CMK (cell line): ENCODE measurements around the gene TTC28.

Experiments
- DNase-seq: peaks from one replicate; pipeline ENCODE4 v3.0.0-alpha.2; 2010; ENCODE audit warnings: low read depth

Gene TTC28

DNA sequence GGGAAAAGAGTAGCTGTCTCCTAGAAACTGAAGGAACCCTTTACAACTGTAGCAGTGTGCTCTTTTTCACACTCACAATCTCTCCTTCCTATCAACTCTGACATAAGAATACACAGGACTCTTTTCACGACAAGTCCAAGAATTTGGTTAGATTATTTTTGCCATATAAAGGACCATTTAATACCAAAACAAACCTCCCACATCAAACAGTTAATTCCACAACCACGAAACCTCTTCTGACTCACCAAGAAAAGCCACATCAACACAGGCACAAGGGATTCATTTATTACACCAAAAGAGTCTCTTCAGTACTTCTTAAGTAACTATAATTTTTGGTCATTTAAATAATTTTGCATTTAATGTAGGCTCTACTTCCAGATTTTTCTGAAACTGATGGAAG, 538.0 kb downstream of the TTC28 start:
- DNase-seq = no peak

DNA sequence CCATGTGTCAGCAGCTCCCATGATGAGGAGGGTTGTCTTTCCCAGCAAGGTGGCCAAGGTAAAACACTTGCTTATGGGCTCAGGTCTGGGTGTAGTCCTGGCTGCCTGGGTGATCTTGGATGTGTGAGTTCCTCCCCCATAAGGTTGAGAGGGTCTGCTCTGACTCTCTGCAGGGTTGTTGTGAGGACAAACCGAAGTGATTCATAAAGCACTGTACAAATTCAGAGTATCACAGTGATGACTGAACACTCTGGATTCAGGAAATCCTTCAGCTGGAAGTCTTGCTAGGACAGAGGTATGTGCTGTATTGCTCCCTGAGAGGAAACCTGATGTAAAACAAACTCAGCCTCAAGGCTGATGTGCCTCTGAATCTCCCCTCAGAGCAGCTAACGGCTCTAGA, 539.7 kb downstream of the TTC28 start:
- DNase-seq = no peak

DNA sequence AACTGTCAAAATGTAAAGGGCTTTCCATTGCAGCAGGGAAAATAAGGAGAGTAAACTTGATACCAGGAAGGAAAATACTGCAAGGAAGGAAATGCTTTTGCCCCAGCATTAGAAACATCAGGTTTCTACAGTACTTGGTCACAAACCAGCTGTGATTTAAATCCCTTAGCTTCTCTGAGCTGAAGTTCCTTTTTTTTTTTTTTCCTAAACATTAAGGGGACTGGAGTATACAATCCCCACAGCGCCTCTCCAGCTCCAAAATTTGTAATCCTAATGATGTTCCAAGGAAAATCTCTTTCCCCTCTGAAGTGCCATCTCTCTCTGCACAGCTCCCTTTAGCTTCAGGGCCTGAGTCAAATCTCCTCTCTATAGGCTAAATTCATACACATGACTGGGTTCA, 540.1 kb downstream of the TTC28 start:
- no peak for DNase-seq

DNA sequence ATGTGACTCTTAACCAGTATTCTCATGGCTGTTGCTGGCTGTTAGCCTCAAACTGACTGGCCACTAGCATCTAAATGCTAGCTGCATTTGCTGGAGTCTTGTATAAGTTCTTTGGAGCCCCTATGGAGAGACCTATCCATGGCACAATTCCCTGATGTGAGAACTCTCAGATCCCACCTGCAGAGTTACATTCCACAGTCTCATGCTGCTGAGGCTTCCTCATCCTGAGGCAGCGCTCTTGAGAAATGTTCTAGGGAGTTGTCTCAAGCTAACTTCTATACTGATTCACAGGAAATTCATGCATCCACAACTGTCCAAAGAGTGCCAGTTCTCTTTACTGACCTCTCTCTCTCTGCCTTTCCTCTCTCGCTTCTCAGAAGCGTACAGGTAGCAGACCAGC, 542.6 kb downstream of the TTC28 start:
- no peak for DNase-seq

DNA sequence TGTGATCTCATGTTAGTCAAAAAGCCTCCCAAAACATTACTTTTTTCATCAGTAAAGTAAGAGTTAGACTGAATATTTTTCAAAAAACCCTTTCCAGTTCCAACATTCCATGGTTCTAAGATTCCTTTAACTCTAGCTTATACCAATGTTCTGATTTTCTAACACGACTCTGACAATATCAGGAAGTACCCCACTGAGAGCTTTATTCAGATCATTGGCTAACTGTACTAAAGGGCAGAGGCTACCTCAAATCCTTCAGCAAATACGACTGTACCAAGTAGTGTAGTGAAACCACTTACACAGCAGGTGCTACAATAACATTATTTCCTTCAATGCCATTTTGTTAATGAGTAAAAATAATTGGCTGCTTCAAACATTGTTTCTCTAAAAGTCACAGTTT, 547.2 kb downstream of the TTC28 start:
- no peak for DNase-seq

DNA sequence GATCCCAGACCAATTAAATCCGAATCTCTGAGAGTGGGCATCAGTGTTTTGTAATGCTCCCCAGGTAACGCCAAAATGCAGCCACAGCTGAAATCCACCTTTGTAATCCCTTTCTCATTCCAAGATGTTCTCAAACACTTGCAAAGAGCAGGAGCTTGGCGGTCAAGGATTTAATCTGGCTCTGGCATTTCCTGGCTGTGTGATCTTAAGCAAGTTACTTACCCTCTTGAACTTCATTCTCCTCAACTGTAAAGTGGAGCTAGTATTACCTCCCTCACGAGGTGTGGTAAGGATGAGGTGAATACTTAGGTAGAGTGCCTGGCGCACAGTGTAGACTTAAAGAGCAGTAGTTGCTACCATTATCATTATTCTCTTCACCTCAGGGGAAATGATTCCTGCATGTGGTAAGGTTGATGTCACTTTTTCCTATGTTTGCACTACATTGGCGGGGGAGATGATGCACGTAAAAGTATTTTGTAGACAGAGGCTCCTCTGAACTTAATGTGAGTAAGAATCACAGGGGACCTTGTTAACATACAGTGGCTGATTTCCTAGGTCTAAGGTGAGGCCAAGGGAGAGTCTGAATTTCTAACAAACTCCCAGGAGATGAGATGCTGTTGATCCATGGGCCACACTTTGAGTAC, 550.2 kb downstream of the TTC28 start:
- DNase-seq = no peak

DNA sequence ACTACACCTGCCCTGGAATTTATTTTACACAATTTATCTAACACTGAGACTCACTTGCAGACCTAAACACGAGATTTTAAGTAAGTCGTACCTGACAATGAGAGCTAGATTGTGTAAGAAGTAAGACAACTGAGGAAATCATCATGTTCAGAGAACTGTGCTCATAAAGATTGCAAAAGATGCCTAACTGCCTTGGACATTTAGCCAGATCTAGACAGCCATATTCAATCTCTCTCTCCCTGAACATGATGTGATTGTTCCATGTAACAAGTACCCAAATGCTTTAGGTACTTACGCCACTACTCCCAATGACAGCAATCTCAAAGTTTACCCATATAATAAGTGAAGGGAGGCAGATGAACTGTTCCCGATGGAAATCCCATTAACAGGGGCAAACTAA, 550.8 kb downstream of the TTC28 start:
- no peak for DNase-seq

DNA sequence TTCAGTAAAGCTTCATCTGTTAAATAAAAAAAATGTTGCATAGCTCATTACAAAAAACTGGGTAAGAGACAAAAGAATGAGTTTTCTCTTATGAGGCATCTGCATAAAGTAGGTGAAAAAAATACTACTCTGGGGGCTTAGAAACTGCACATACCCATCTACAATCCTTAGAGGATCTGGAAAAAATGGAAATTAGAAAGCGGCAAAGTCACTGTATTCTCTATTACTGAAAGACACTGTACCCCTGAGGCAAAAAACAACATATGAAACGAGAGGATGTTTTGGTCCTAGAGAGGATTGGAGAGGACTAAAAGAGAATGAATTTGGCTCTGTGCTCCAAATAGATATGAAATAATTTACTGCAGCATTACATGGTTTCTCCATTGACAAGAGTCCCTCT, 553.8 kb downstream of the TTC28 start:
- no peak for DNase-seq

DNA sequence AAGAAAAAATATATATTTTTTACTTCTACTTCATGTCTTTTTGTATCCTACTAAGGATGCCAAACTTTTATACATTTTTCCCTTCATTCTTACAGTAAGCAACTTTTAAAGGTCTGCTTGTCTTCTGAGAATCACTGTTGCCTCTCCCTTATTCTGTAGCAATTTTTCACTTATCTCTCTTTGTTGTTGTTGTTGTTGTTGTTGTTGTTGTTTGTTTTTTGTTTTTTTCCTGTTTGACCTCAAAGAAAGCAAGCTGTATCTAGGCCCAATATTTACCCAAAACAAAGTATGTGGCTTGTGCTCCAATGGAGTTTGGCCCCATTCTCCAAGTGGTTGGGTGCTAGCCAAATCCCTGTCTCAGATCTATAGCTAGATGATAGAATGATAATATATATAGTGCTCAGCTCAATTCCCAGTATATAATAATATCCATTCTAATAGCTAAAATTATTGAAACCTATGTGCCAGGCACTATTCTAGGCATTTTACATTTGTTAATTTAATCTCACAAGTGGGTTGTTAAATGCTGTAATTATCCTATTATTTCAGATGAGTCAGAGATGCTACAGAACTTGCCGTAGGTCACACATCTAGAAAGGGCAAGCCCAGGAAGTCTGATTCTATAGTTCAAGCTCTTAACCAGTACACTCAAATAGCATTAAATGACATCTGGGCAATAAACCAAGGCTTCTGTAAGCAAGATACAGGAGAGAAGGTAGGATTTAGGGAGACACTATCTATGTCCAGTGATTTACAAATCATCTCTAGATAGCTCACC, 555.5 kb downstream of the TTC28 start:
- DNase-seq = no peak

DNA sequence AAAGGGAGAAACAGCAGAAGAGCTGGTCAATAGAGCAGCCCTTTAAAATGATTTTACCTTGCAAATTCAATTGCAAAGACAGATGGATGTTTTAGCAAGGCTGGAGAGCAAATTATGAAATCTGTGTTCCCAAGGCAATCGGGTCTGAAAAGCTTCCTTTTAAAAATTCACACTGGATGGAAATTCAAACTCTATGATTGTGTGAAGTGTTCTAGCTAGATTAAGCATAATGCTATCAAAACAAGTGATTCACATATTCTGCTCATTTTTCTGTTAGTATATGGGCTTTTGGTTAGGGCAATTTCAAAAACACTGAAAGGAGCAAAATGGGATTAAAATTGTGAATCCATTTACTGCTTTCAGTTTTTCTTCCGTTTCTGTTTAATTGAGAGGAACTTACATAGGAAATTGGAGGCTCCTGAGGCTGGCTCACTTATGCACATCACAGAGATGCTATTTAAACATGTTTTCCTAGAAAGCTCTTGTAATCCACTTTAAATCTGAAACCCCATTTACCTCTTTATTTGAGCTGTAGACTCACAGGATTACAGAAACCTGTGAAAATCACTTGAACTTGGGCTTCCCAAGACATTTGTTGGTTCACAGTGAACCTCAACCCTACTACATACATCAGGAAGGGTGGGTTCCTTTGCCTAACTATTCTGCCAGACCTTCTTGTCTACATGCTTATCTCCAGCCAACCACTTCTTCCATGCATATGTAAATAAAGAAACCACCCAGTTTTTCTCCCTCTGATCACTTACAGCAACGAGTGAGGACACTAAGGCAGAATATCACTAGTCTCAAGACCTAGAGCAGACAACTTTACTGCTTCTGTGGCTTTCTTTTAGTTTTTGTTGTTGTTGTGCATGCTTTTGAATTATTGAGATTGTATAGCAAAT, 558.7 kb downstream of the TTC28 start:
- DNase-seq = no peak

DNA sequence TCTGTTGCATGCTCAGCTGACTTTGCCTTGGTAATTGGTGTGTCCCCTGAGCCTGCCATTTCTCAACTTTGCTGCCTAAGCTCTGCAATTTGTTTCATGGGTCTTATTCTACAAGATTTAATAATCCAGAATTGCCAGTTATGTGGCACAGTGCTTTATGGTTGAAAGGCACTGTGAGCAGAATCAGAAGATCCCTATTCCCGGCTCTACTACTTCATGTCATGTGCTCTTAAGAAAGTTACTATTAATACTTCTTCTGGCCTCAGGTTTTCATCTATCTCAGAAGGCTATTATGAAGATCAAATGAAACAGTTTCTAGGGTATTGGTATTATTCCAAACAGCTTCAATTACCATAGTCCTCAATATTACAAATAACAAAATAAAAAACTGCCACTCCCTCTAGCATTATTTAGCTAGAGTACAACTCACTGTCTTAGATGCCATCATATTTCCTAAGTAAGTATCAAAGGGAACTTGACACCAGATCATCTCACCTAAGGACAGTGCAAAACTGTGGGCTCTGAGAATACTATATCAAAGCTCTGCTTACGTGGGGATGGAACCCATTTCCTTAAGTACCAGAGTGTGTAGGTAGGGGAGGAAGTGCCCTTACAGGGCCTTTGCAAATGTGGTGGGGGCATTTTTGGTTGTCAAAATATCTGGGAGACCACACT, 560.5 kb downstream of the TTC28 start:
- no peak for DNase-seq

DNA sequence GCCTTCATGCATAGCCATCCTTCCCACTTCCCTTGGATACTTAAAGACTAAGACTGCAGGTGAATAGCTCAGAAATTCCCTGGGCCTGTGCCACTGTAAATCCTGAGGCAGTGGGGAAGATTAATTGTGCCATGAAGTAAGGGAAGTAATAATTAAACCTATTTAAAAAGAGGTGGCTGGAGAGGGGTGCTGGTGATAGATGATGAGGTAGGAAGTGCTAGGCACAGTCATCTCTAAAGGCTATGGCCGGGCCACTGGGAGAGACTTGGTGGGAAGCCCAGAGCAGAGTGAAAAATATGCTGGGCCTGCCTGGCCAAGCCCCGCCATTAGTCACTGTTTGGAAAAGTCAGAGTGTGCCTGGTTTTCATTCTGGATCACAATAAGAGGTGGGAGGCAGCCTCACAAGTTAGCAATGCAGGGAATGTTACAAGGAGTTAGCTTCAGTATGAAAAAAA, 563.4 kb downstream of the TTC28 start:
- DNase-seq = no peak

DNA sequence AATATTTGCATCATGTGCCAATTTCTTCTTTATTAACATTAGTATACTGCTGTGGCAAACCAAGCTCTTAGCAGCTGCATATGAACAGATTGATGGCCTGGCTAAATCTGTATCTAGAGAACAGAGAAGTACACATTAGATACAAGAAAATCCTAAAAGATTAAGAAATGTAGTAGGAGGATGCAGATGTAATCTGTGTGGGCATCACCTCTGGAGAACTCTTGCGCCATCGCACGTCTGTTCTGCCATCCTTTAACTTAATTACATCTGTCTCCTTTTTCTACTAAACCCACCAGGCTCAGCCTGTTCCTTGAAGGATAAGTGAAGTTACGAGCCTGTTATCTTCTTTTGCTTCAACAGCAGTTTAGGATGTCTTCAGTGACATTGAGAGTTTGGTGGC, 564.2 kb downstream of the TTC28 start:
- DNase-seq = no peak

DNA sequence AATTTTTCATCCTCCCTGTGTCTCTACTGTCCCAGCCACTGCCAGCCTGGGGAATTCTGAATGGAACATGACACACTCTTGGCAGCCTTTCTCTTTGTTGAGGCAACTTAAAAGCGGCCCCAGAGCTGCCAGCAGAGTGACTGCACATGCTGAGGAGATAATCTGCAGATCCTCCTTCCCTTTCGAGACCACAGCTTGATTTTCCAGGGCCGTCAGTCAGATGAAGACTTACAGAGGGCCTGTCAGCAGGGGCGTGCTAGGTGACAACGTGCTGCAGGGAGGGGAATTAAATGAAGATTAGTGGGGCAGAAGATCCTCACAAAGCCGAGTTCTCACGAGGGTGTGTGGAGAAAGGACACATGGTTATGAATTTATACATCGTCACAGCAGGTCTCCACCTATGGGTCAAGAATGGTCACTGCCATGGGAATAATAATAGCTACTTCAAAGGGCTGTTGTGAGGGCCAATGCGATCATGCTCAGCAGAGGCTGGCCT, 567.0 kb downstream of the TTC28 start:
- DNase-seq = no peak

DNA sequence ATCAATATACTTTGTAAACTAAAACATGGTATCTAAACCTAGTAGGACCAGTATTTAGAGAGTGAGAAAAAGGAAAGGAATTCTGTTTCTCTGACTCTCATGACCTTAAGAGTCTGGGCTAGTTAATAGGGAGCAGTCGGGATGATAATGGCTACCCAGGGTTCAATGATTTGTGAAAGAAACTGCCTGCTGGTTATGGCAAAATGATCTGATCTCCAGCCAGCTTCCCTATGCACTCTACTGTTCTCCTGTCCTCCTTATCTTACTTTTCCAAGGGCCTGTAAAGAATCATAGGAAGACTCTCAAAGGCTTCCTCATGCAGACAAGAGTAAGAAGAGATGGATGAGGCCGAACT, 567.5 kb downstream of the TTC28 start:
- no peak for DNase-seq

DNA sequence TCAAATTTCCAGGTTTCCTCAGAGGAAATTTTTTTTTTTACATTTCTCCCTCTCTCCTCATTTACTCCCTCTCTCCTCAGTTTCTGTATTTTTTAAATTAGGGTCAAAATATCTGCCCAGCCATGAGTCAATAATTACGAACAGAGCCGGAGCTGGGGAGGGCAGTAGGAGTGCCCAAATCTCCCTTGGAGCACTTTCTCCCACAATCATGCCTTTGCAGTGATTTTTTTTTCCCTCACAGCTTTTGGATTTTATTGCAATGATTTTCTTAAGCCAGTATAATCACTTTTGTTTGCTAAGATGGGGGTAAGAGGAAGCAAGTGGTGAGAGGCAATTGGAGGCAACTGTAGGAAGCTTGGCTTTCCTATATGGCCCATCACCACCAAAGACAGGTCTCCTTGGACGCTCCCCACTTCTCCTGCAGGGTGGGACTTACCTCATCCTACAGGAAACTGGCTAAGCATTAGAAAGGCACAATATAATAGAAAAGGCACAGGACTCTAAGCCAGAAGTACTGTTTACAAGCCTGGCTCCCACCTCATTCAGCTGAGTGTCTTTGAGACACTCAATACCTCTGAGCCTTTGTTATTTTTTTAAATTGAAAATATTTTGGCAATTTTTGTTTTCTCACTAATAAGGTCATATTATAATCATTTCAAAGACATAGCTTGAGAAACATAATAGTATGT, 568.0 kb downstream of the TTC28 start:
- DNase-seq = no peak

DNA sequence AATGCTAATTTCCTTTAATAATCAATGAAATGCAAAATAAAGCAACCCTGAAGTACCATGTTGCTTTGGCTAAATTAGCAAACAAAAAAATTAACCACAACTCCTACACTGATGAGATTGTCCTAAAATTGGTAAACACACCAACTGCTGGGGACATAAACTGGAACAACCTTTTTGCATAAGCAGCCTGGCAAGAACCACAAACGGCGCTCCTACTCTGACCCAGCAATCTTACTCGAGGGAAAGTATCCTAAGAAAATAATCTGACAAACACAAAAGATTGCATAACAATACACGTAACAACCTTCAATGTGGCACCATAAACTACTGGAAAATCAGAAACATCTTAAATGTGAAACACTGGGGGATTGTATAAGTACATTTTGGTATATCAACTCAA, 570.8 kb downstream of the TTC28 start:
- DNase-seq = no peak

DNA sequence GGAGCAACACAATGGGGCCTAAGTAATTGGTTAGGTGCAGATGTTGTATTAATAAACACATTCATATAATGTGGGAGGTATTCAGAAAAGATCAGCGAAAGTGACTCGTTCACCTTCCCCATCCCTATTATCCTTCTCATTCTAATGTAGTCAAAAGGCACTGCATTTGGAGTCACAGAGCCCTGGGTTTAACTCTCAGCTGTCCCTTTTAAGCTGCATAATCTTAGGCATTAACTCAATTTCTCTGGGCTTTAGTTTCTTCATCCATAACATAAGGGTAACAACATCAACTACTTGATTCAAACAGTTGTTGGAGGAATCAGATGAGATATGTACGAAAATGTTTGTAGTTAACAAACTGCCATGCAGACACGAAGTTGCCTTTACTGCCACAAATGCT, 573.0 kb downstream of the TTC28 start:
- no peak for DNase-seq

DNA sequence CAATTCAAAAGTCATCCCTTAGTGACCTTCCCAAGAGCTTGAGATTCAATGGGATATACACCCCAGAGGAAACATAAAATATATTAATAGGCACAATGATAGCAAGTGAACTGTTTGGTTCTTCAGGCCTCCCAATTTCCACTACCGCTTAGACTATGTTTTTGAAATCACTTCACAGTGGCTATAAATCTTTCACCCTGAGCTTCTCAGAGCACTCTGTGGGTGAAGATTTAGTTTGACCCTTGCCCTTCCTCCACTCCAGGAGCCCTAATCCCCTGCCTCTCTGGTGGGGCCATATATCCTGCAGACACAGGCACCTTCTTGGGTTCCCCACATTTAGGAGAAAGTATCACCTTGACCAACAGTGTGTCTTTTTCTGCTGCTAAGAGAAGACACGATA, 573.7 kb downstream of the TTC28 start:
- DNase-seq = no peak

DNA sequence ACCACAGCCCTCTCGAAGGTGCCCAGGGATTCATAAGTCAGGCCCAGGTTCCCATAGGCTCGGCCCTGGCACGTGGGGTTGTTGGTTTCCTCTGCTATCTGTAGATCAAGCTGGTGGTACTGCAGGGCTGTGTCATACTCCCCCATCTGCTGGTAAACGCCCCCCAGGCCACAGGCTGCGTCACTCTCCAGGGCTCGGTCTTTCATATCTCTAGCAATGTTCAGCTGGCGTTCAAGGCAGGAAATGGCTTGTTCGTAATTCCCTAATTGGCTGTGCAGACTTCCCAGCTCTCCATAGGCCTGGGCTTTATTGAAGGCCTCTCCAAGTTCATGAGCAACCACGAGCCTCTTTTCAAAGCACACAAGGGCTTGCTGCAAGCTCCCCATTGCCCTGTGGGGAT, 574.2 kb downstream of the TTC28 start:
- no peak for DNase-seq

DNA sequence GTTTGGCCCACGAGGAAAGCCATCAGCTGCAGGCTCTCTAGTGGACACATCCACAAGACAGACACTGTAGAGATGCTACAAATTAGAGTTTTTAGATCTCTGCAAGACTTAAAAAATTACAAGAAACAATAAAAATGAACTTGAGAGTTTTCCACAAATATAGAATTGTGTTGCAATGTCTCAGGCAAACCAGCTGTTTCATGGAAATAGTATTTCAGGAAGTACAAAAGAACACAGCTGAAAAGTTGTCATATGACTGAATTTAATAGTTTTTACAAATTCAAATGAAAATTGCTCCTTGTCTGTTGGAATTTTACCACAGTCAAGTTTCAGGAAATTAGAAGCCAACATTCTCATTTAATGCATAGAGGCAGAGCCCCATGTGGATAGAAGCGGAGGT, 576.0 kb downstream of the TTC28 start:
- no peak for DNase-seq
